22Rv1 (cell line): ENCODE results near the gene MAST2.
"Not testable (repeated sequence)": the region's sequence is repeated elsewhere in the genome, so short reads cannot be mapped to it uniquely, and the experiment has no call there.

Experiments used
- ZFX ChIP-seq: fragments of 450-650 bp; IDR thresholded peaks from 2 replicates; pipeline ENCODE4 v1.6.1; 2017; ENCODE audit warnings: antibody characterized with exemption, borderline replicate concordance
- TF ChIP-seq, protein P1 (sequence below): fragments of 450-650 bp; IDR thresholded peaks from 2 replicates; pipeline ENCODE4 v1.5.1; 2017; ENCODE audit warnings: mild to moderate bottlenecking

DNA sequence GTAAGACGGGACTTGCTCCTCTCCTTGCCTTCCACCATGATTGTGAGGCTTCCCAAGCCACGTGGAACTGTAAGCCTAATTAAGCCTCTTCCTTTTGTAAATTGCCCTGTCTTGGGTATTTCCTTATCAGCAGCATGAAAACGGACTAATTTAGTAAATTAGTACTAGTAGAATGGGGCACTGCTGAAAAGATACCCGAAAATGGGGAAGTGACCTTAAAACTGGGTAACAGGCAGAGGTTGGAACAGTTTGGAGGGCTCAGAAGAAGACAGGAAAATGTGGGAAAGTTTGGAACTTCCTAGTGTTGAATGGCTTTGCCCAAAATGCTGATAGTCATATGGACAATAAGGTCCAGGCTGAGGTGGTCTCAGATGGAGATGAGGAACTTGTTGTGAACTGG lies 253.8 kb downstream of the MAST2 start:
- TF ChIP-seq, protein P1, sequence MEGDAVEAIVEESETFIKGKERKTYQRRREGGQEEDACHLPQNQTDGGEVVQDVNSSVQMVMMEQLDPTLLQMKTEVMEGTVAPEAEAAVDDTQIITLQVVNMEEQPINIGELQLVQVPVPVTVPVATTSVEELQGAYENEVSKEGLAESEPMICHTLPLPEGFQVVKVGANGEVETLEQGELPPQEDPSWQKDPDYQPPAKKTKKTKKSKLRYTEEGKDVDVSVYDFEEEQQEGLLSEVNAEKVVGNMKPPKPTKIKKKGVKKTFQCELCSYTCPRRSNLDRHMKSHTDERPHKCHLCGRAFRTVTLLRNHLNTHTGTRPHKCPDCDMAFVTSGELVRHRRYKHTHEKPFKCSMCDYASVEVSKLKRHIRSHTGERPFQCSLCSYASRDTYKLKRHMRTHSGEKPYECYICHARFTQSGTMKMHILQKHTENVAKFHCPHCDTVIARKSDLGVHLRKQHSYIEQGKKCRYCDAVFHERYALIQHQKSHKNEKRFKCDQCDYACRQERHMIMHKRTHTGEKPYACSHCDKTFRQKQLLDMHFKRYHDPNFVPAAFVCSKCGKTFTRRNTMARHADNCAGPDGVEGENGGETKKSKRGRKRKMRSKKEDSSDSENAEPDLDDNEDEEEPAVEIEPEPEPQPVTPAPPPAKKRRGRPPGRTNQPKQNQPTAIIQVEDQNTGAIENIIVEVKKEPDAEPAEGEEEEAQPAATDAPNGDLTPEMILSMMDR = not testable (repeated sequence)
- not testable (repeated sequence) for TF ChIP-seq ZFX
